HFFc6 (cell line): ENCODE data around the gene NUDT1. TPM values are rescaled to one million over a fixed set of nuclear protein-coding genes. Genes with fewer than 3 reads are reported as not detected.
A peak's percentile ranks its signal among the peaks of the same experiment; 100 is the strongest.

Source experiments
- DNase-seq: peaks from one replicate; pipeline ENCODE4 v3.0.0-alpha.2; 2018
- H3K27ac Mint-ChIP-seq: 2 replicates; pipeline ENCODE4 v1.8.0; 2020; ENCODE audit warnings: mild to moderate bottlenecking, mixed read lengths
- H3K27me3 Mint-ChIP-seq: 2 replicates; pipeline ENCODE4 v1.8.0; 2021; ENCODE audit warnings: mild to moderate bottlenecking, moderate library complexity, mixed read lengths; ENCODE audit not compliant: insufficient read depth
- H3K36me3 Mint-ChIP-seq: 2 replicates; pipeline ENCODE4 v1.8.0; 2021; ENCODE audit warnings: low read depth, mixed read lengths
- H3K4me1 Mint-ChIP-seq: 2 replicates; pipeline ENCODE4 v1.8.0; 2020; ENCODE audit warnings: low read depth, mixed read lengths
- H3K4me3 Mint-ChIP-seq: 2 replicates; pipeline ENCODE4 v1.8.0; 2020; ENCODE audit warnings: mild to moderate bottlenecking, moderate library complexity, mixed read lengths
- H3K9me3 Mint-ChIP-seq: 2 replicates; pipeline ENCODE4 v1.8.0; 2020; ENCODE audit warnings: mild to moderate bottlenecking, mixed read lengths
- total RNA-seq, 6 experiments: library from RNA; stranded (reverse); fragmentation: NEBNext Ultra II Directional; extraction: Animal tissue kit (Norgen Biotek cat#: 25700); gene quantifications; 2 replicates in 1 of 6; 3 replicates in 5 of 6; pipeline ENCODE4 v1.2.3, GENCODE V29; 2021
- TF ChIP-seq, protein P1 (sequence below): fragments of 200-600 bp; sonication (generic); IDR thresholded peaks from 2 replicates; pipeline ENCODE4 v1.5.0; 2021; ENCODE audit warnings: antibody characterized with exemption, mild to moderate bottlenecking

Gene NUDT1
- total RNA-seq, 6 experiments from 2014 or later, result 35.6 to 57.6 (median 45.9) TPM

DNA sequence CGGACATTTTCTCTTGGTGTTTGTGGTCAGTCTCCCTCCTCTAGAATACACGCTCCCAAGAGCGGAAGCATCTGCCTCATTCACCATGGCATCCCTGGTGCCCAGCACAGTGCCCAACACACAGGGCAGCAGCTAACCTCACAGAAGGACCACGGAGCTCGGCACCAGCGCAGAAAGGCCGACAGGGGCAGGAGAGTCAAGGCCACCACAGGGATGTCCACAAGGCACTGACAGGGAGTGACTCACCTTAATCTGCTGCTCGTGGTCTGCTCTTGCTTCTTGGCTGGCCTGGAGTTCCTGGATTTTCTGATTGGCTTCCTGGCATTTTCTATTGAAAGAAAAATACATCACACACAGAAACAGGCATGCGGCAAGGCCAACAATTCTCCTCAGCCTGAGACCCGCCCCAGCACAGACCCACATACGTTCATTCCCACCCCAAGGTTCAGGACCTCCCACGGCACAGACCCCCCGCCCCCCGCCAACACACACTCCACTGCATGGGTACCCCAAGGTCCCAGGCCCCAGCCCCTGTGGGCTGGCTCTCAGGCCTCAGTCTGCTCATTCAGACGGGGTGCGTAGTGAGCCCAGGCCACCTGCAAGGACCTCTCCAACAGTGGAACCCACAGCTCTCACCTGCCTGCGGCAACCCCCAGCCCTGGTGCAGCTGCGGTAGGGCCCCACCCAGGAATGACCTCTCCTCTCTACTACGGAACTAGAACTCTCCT is 24.1 kb upstream of the NUDT1 start:
- H3K27me3 Mint-ChIP-seq, result peaks cover 2% of the 10 kb centered on the region
- H3K27ac Mint-ChIP-seq, result no peak overlapping the region
- peak; percentile 24 for DNase-seq
- TF ChIP-seq, protein P1, sequence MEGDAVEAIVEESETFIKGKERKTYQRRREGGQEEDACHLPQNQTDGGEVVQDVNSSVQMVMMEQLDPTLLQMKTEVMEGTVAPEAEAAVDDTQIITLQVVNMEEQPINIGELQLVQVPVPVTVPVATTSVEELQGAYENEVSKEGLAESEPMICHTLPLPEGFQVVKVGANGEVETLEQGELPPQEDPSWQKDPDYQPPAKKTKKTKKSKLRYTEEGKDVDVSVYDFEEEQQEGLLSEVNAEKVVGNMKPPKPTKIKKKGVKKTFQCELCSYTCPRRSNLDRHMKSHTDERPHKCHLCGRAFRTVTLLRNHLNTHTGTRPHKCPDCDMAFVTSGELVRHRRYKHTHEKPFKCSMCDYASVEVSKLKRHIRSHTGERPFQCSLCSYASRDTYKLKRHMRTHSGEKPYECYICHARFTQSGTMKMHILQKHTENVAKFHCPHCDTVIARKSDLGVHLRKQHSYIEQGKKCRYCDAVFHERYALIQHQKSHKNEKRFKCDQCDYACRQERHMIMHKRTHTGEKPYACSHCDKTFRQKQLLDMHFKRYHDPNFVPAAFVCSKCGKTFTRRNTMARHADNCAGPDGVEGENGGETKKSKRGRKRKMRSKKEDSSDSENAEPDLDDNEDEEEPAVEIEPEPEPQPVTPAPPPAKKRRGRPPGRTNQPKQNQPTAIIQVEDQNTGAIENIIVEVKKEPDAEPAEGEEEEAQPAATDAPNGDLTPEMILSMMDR, result no peak
- H3K36me3 Mint-ChIP-seq, result peaks cover 19% of the 10 kb centered on the region
- no peak overlapping the region for H3K4me3 Mint-ChIP-seq
- no peaks in the 10 kb centered on the region for H3K9me3 Mint-ChIP-seq
- no peaks in the 10 kb centered on the region for H3K4me1 Mint-ChIP-seq

DNA sequence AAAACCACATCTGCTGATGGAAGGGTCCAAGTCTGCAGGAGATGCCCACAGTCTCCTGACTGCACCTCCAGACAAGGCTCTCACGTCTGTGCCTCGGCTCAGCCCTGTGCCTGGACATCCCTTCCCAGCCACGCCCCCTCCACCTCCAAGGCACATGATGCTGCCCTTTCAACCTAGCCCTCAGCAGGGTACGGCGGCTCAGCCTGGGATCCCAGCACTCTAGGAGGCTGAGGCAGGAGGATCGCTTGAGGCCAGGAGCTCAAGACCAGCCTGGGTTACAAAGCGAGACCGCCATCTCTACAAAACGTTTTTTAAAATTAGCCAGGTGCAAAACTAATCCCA is 23.6 kb upstream of the NUDT1 start:
- TF ChIP-seq, protein P1, result no peak
- H3K36me3 Mint-ChIP-seq, result peaks cover 18% of the 10 kb centered on the region
- no peak overlapping the region for H3K4me3 Mint-ChIP-seq
- H3K4me1 Mint-ChIP-seq, result no peaks in the 10 kb centered on the region
- H3K27ac Mint-ChIP-seq, result no peak overlapping the region
- H3K9me3 Mint-ChIP-seq, result no peaks in the 10 kb centered on the region
- no peak for DNase-seq
- H3K27me3 Mint-ChIP-seq, result peaks cover 2% of the 10 kb centered on the region

DNA sequence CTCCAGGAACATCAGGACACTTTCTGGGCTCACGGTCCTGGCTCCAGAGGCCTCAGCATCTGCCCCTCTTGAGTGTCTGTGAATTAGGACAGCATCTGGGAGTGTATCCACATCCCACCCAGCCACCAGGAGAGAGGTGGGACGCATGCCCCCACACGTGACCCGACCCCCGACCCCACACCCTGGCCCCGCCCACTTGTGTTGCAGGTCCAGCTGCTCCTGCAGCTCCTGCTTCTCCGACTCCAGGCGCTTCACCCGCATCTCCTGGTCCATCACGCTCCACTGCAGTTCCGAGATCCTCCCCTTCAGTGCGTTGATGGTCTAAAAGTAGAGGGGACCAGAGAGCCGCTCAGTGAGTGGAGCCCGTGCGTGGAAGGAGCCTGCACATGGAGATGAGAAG is 22.9 kb upstream of the NUDT1 start:
- Mint-ChIP-seq H3K4me1 (no peaks in the 10 kb centered on the region), H3K27me3 (peaks cover 2% of the 10 kb centered on the region), H3K27ac (no peak overlapping the region), H3K4me3 (no peak overlapping the region), H3K9me3 (no peaks in the 10 kb centered on the region), H3K36me3 (peaks cover 14% of the 10 kb centered on the region)
- DNase-seq, result no peak
- TF ChIP-seq, protein P1, result no peak

DNA sequence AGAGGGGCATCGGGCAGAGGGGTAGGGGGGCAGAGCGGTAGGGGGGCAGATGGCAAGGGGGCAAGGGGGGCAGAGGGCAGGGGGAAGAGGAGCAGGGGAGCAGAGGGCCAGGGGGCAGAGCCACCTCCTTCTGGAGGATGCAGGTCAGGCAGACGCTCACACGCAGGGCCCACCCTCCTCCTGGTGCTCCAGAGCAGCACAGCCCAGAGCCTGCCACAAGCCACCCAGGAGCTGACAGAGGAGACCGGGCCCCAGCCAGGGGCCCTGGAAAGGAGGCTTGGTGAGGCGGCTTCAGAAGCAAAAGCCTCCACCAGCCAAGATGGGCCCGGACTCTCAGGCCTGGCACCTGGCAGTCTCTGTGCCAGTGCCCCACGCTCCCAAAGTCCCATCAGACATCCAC is 22.4 kb upstream of the NUDT1 start:
- peaks cover 2% of the 10 kb centered on the region for H3K27me3 Mint-ChIP-seq
- DNase-seq, result no peak
- H3K36me3 Mint-ChIP-seq, result peaks cover 13% of the 10 kb centered on the region
- no peak overlapping the region for H3K27ac Mint-ChIP-seq
- H3K4me3 Mint-ChIP-seq, result no peak overlapping the region
- H3K9me3 Mint-ChIP-seq, result no peaks in the 10 kb centered on the region
- TF ChIP-seq, protein P1, result no peak
- no peaks in the 10 kb centered on the region for H3K4me1 Mint-ChIP-seq

DNA sequence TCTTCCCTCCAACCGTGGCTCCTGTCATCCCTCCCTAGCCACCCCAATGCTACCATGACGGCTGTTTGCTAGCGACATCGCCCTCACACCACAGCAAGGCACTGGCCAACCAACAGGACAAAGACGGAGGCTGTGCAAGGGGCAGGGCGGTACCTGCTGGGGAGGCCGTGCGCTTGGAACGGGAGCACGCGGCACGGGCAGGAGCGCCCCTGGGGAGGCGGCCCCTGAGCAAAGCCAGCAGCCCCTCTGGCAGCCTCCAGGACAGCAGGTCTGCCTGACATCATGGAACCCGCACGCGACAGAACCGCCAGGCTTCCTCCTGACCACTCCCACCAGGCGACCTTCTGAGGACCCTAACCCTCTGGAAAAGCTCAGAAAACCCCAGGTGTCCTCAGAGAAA is 22.0 kb upstream of the NUDT1 start:
- Mint-ChIP-seq H3K9me3 (no peaks in the 10 kb centered on the region), H3K4me1 (no peaks in the 10 kb centered on the region), H3K36me3 (peaks cover 13% of the 10 kb centered on the region), H3K27me3 (peaks cover 2% of the 10 kb centered on the region), H3K27ac (no peak overlapping the region), H3K4me3 (no peak overlapping the region)
- DNase-seq, result no peak
- TF ChIP-seq, protein P1, result no peak
